NCI-H526 treated with DMSO at 0.1 percent for 48 hours (cell line): ENCODE measurements around the gene UCK1.
A peak's percentile ranks its signal among the peaks of the same experiment; 100 is the strongest.
"Not testable (repeated sequence)": the region's sequence is repeated elsewhere in the genome, so short reads cannot be mapped to it uniquely, and the experiment has no call there.

Source experiments
- DNase-seq: peaks from one replicate; lab custom pipeline; 2025; lab: John Stamatoyannopoulos, UW

Gene UCK1

GRCh38 chr9:131523451-131524435, 7.3 kb downstream of the UCK1 start:
- DNase-seq, result no peak

- DNase-seq, result no peak
Observed at GRCh38 chr9:131523086-131523388, 8.0 kb downstream of the UCK1 start.

GRCh38 chr9:131522257-131523085, 8.6 kb downstream of the UCK1 start:
- DNase-seq, result no peak

GRCh38 chr9:131521822-131522221, 9.2 kb downstream of the UCK1 start:
- no peak for DNase-seq

- no peak for DNase-seq
Observed at GRCh38 chr9:131521203-131521602, 9.9 kb downstream of the UCK1 start.

DNA sequence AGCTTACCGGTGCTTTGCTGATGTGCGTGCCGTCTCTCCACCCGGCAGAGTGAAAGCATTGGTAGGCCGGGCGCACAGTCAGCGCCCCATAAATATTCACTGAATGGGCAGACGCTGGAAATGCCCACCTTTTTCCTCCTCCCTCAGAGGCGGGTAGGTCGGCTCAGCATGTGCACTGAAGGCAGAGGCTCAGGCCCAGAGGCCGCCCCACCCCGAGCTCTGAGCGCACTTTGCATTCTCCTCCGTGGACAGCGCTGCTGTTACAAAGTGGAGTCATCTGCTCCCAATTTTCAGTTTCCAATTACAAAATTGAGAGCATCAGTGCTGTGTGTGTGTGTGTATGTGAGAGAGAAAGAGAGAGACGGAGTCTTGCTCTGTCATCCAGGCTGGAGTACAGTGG, 10.6 kb downstream of the UCK1 start:
- no peak for DNase-seq

- no peak for DNase-seq
Observed at GRCh38 chr9:131518553-131518952, 12.5 kb downstream of the UCK1 start.

GRCh38 chr9:131517761-131518190, 13.3 kb downstream of the UCK1 start:
- no peak for DNase-seq

- no peak for DNase-seq
Observed at GRCh38 chr9:131516930-131517329, 14.1 kb downstream of the UCK1 start.

GRCh38 chr9:131516100-131516499, 15.0 kb downstream of the UCK1 start:
- no peak for DNase-seq

DNA sequence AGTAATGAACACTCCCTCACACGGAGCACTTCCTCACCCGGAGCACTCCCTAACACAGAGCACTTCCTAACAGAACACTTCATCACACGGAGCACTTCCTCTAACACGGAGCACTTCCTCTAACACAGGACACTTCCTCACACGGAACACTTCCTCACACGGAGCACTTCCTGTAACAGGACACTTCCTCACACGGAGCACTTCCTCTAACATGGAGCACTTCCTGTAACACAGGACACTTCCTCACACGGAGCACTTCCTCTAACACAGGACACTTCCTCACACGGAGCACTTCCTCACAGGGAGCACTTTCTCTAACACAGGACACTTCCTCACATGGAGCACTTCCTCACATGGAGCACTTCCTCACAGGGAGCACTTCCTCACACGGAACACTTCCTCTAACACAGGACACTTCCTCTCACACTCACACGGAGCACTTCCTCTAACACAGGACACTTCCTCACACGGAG, 15.5 kb downstream of the UCK1 start:
- not testable (repeated sequence) for DNase-seq

DNA sequence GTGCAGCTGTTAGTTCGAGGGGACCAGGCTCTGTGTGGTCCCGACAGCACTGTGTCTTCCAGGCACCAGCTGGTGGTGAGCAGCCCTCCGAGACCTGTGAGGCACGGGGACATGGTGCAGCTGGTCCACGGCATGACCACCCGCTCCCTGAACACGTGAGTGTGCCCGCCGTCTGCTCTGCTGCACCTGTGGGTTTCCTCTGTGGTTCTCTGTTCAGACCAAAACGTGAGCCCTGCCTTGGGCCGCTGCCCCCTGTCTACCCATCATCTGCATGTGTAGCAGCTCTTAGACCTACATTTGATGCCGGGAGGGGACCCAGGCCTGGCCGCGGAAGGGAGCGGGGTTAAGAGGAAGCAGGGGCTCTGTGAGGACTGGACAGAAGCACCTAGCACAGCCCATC, 17.9 kb downstream of the UCK1 start:
- DNase-seq, result no peak

GRCh38 chr9:131511880-131512279, 19.2 kb downstream of the UCK1 start:
- no peak for DNase-seq

DNA sequence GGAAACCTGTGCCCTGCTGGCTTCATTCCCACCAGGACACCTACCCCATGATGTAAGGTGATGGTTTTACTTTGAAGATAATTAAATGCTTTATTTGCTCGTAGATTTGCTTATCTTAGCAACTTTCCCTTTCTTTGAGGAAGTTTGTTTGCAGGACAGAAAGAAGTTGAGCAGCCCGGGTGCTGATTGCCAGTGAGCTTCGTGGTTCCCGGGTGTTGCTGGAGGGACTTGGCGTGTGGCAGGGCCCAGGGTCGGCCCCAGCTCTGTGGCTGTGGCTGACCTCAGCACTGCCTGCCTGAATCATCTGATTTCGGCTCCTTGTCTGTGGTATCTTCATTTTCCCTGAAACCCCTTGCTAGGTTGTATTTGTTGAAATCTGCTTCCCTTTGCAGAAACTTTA, 19.6 kb downstream of the UCK1 start:
- no peak for DNase-seq

DNA sequence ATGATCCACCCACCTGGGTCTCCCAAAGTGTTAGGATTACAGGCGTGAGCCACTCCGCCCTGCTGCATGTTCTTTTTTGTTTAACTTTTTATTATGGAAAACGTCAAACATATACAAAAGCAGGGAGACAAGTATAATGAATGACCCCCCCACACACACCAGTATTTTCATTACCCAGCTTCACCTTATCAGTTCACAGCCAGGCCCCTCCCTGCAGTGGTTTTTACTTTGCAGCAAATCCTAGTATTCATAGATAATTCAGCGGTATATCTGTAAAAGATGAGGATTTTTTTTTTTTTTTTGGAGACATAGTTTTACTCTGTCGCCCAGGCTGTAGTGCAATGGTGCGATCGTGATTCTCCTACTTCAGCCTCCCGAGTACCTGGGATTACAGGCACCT, 26.1 kb downstream of the UCK1 start:
- no peak for DNase-seq

DNA sequence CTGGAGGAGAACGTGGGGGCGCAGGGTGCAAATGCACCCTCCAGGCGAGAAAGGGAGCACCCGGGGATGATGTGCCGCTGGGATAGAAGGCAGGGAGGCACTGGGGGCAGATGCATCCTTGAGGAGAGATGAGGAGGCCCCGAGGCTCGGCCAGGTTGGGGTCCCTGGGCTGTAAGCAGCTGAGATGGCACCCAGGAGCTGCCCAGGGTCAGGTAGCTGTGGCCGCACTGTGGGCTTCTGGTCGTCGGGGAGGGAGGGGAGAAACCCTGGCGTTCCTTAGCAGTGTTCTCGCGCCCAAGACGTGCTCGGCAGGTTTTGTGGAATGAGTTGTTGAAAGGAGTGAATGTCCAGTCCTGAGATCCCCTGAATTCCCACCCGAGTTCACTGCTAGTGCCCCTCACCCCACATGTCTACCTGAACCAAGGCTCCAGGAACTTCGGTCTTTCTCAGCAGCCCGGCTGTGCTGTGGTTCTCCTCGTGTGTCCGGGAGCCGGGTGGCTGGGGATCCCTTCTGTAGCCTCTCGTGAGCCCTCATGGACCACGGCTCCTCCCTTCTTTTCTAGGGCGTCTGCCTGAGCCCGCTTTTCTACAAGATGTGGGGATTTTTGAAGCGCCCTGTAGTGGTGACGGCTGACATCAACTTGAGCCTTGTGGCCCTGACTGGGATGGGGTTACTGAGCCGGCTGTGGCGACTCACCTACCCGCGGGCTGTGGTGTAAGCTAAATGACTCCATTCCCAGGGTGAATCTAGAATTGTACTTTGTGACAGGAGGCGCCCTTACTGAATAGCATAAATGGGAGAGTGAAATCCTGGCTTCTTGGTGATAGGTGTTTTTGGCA, 27.2 kb downstream of the UCK1 start:
- DNase-seq, result peak; percentile 14

- DNase-seq, result peak; percentile 65
Observed at GRCh38 chr9:131502781-131503625, 28.1 kb downstream of the UCK1 start, which contains the start of gene POMT1. Gene POMT1 (plus strand): TSS chr9:131502918. CDS start chr9:131504219, 1,301 bp downstream.

GRCh38 chr9:131500939-131501541, 30.0 kb downstream of the UCK1 start:
- no peak for DNase-seq

DNA sequence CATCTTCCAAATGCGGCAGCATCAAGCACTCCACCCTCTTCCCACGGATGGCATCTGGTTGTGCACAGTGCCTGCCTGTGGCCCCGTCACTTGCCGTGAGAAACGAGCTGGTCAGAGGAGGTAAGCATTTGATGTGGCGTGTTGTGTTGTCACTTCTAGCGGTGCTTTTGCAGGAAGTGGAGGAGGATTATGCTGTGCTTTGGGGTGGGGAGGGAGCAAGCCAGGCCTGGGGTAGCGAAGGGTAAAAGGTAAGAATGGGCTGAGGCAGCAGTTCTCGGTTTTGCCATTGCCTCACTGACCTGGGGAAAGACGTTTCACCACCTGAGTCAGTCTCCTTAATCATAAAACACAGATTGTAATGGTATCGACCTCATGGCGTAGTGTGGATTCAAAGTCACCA, 30.7 kb downstream of the UCK1 start:
- no peak for DNase-seq

- no peak for DNase-seq
Observed at GRCh38 chr9:131499254-131499767, 31.8 kb downstream of the UCK1 start.
